Esophagus squamous epithelium (tissue), 5 donors: ENCODE data around the gene NAV3. TPM values are rescaled to one million over a fixed set of nuclear protein-coding genes. Genes with fewer than 3 reads are reported as not detected.

Experiments used
- DNase-seq: peaks from one replicate; lab custom pipeline; 2025; lab: John Stamatoyannopoulos, UW
- H3K27ac ChIP-seq, 4 donors: fragments of 200-600 bp; sonication (generic); one replicate each; pipeline ENCODE4 v1.5.1; 2016 to 2019; ENCODE audit warnings: mild to moderate bottlenecking in 1 of 4
- H3K27me3 ChIP-seq, 4 donors: fragments of 200-600 bp; sonication (generic); 1 replicate in 3 of 4; 2 replicates in 1 of 4; pipeline versions ENCODE4 v1.5.1 to v1.6.0; 2017 to 2021; ENCODE audit warnings: antibody characterized with exemption in 1 of 4
- H3K36me3 ChIP-seq, 3 donors: fragments of 200-600 bp; sonication (generic); one replicate each; pipeline ENCODE4 v1.5.1; 2016 to 2019
- H3K4me1 ChIP-seq, 3 donors: fragments of 200-600 bp; sonication (generic); one replicate each; pipeline ENCODE4 v1.5.1; 2017 to 2019
- H3K4me3 ChIP-seq, 4 donors: fragments of 200-600 bp; sonication (generic); 1 replicate in 3 of 4; 2 replicates in 1 of 4; pipeline ENCODE4 v1.5.1; 2016 to 2019; ENCODE audit warnings: mild to moderate bottlenecking in 2 of 4, moderate library complexity in 1 of 4
- H3K9me3 ChIP-seq, 3 donors: fragments of 200-600 bp; sonication (generic); one replicate each; pipeline ENCODE4 v1.5.1; 2016 to 2019
- CTCF ChIP-seq, 6 experiments: fragments of 450-650 bp in 4 of 6; fragments of 200-600 bp in 2 of 6; sonication (generic) in 2 of 6; IDR thresholded peaks; one replicate each; pipeline ENCODE4 v1.5.1; 2016 to 2019; ENCODE audit warnings: antibody characterized with exemption in 6 of 6, mild to moderate bottlenecking in 4 of 6, moderate library complexity in 4 of 6
- POLR2A ChIP-seq, 4 donors: fragments of 450-650 bp; IDR thresholded peaks; one replicate each; pipeline ENCODE4 v1.6.1; 2017; ENCODE audit warnings: antibody characterized with exemption in 4 of 4, mild to moderate bottlenecking in 4 of 4, moderate library complexity in 3 of 4
- WGBS, 2 donors: methylation state at CpG; one replicate each; pipeline ENCODE4 v1.1.5; 2018; 5-methylcytosine and 5-hydroxymethylcytosine counted together
- intact Hi-C: fragments of 100-400 bp; cut with DNase I; formaldehyde crosslinking; loops from one replicate; pipeline ENCODE4 v1.15.0; 2022
- total RNA-seq, 4 donors: library from RNA; depleted of rRNA; stranded (reverse); fragments of >200 nt; gene quantifications; one replicate each; pipeline ENCODE4 v1.1.0, GENCODE V29; 2016
- donor health status: DM: yes; HTN: yes; CAD: no.

The NAV3 gene
- total RNA-seq, 4 donors from 2014 or later: 0.34 to 4.6 (median 3.2) TPM

GRCh38 chr12:78037707-78038106, 207.0 kb downstream of the NAV3 start:
- intact Hi-C loops: no loop called here
- H3K27me3 ChIP-seq: no peaks in the 10 kb centered on the region
- WGBS, 2 donors: 67 to 75% methylated on average over 2 of the region's 2 CpGs
- H3K27ac ChIP-seq: no peak overlapping the region
- no peak for DNase-seq
- TF ChIP-seq CTCF (IDR thresholded peaks at IDR 0.05) (no peak), POLR2A (IDR thresholded peaks at IDR 0.05) (no peak)
- H3K36me3 ChIP-seq: no peaks in the 10 kb centered on the region
- no peak overlapping the region for H3K4me3 ChIP-seq
- H3K9me3 ChIP-seq: no peaks in the 10 kb centered on the region
- no peaks in the 10 kb centered on the region for H3K4me1 ChIP-seq

GRCh38 chr12:78038541-78038940, 207.8 kb downstream of the NAV3 start:
- intact Hi-C loops: no loop called here
- Histone ChIP-seq H3K27ac (no peak overlapping the region), H3K4me3 (no peak overlapping the region), H3K9me3 (no peaks in the 10 kb centered on the region), H3K27me3 (no peaks in the 10 kb centered on the region), H3K4me1 (no peaks in the 10 kb centered on the region), H3K36me3 (no peaks in the 10 kb centered on the region)
- 70 to 75% methylated on average over 1 of the region's 1 CpG for WGBS, 2 donors
- DNase-seq: no peak
- TF ChIP-seq CTCF (IDR thresholded peaks at IDR 0.05) (no peak), POLR2A (IDR thresholded peaks at IDR 0.05) (no peak)

GRCh38 chr12:78038986-78039385, 208.3 kb downstream of the NAV3 start:
- Histone ChIP-seq H3K27ac (no peak overlapping the region), H3K9me3 (no peaks in the 10 kb centered on the region), H3K4me1 (no peaks in the 10 kb centered on the region), H3K36me3 (no peaks in the 10 kb centered on the region), H3K4me3 (no peak overlapping the region), H3K27me3 (no peaks in the 10 kb centered on the region)
- no peak for DNase-seq
- intact Hi-C loops: no loop called here
- 68 to 75% methylated on average over 4 of the region's 4 CpGs for WGBS, 2 donors
- TF ChIP-seq POLR2A (IDR thresholded peaks at IDR 0.05): no peak
- no peak for TF ChIP-seq CTCF (IDR thresholded peaks at IDR 0.05)

- H3K9me3 ChIP-seq: peaks cover 0 to 5% (median 0%) of the 10 kb centered on the region in 3 donors
- no peaks in the 10 kb centered on the region for H3K36me3 ChIP-seq
- no peak for TF ChIP-seq POLR2A (IDR thresholded peaks at IDR 0.05)
- no peak for TF ChIP-seq CTCF (IDR thresholded peaks at IDR 0.05)
- DNase-seq: no peak
- 65 to 73% methylated on average over 1 of the region's 1 CpG for whole genome bisulfite sequencing, 2 donors
- H3K4me1 ChIP-seq: no peaks in the 10 kb centered on the region
- H3K4me3 ChIP-seq: no peak overlapping the region
- H3K27ac ChIP-seq: no peak overlapping the region
- no peaks in the 10 kb centered on the region for H3K27me3 ChIP-seq
- intact Hi-C loops: no loop called here
These were observed 209.4 kb downstream of the NAV3 start for GRCh38 chr12:78040111-78040510.

DNA sequence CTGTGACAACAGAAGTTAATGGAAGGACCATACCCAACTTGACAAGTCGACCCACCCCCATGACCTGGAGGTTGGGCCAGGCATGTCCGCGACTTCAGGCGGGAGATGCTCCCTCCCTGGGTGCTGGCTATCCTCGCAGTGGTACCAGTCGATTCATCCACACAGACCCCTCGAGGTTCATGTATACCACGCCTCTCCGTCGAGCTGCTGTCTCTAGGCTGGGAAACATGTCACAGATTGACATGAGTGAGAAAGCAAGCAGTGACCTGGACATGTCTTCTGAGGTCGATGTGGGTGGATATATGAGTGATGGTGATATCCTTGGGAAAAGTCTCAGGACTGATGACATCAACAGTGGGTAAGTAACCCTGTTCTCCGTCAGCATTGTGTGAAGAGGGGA, 220.1 kb downstream of the NAV3 start:
- Histone ChIP-seq H3K4me3 (no peak overlapping the region), H3K27me3 (no peaks in the 10 kb centered on the region), H3K9me3 (peaks cover 0 to 14% (median 0%) of the 10 kb centered on the region in 3 donors), H3K27ac (no peak overlapping the region), H3K36me3 (no peaks in the 10 kb centered on the region), H3K4me1 (no peaks in the 10 kb centered on the region)
- TF ChIP-seq CTCF (IDR thresholded peaks at IDR 0.05) (no peak), POLR2A (IDR thresholded peaks at IDR 0.05) (no peak)
- DNase-seq: no peak
- intact Hi-C loops: no loop called here
- WGBS, 2 donors: 78 to 87% methylated on average over 10 to 12 of the region's 12 CpGs
